Stomach smooth muscle (tissue), 2 donors: ENCODE results near the gene TENT5A.
"Not testable (repeated sequence)": the region's sequence is repeated elsewhere in the genome, so short reads cannot be mapped to it uniquely, and the experiment has no call there.

Experiments used
- H3K27ac ChIP-seq: one replicate; pipeline ENCODE4 v1.7.0; 2013; ENCODE audit warnings: mild to moderate bottlenecking, low read length, inconsistent platforms
- H3K27me3 ChIP-seq, 2 donors: one replicate each; pipeline ENCODE4 v1.7.0; 2013; ENCODE audit warnings: low read length in 2 of 2; ENCODE audit not compliant: insufficient read depth in 2 of 2, control insufficient read depth in 1 of 2
- H3K36me3 ChIP-seq, 2 donors: one replicate each; pipeline ENCODE4 v1.7.0; 2013; ENCODE audit warnings: low read length in 2 of 2; ENCODE audit not compliant: control insufficient read depth in 2 of 2, insufficient read depth in 2 of 2
- H3K4me1 ChIP-seq: one replicate; pipeline ENCODE4 v1.7.0; 2013; ENCODE audit warnings: low read length; ENCODE audit not compliant: control insufficient read depth, insufficient read depth
- H3K4me3 ChIP-seq, 2 donors: one replicate each; pipeline ENCODE4 v1.7.0; 2013; ENCODE audit warnings: low read length in 2 of 2
- H3K9ac ChIP-seq, 2 donors: one replicate each; pipeline ENCODE4 v1.7.0; 2013; ENCODE audit warnings: low read length in 2 of 2, mild to moderate bottlenecking in 1 of 2
- H3K9me3 ChIP-seq, 2 donors: one replicate each; pipeline ENCODE4 v1.7.0; 2013; ENCODE audit warnings: low read length in 2 of 2; ENCODE audit not compliant: control insufficient read depth in 2 of 2
- donor health status: healthy.
- donor health status: Pancreatic carcinoma.

Gene TENT5A

GRCh38 chr6:81788748-81789147 is 36.3 kb upstream of the TENT5A start:
- Histone ChIP-seq H3K36me3 (no peaks in the 10 kb centered on the region), H3K27me3 (no peaks in the 10 kb centered on the region), H3K27ac (no peak overlapping the region), H3K9ac (no peak overlapping the region), H3K4me3 (no peak overlapping the region), H3K9me3 (no peaks in the 10 kb centered on the region), H3K4me1 (no peaks in the 10 kb centered on the region)

GRCh38 chr6:81787313-81788068 is 35.0 kb upstream of the TENT5A start:
- no peak overlapping the region for H3K9ac ChIP-seq
- H3K27me3 ChIP-seq, result no peaks in the 10 kb centered on the region
- no peaks in the 10 kb centered on the region for H3K4me1 ChIP-seq
- no peaks in the 10 kb centered on the region for H3K9me3 ChIP-seq
- no peaks in the 10 kb centered on the region for H3K36me3 ChIP-seq
- no peak overlapping the region for H3K4me3 ChIP-seq
- H3K27ac ChIP-seq, result no peak overlapping the region

GRCh38 chr6:81786150-81786549 is 33.7 kb upstream of the TENT5A start:
- no peaks in the 10 kb centered on the region for H3K4me1 ChIP-seq
- H3K36me3 ChIP-seq, result no peaks in the 10 kb centered on the region
- no peak overlapping the region for H3K27ac ChIP-seq
- no peak overlapping the region for H3K9ac ChIP-seq
- no peaks in the 10 kb centered on the region for H3K9me3 ChIP-seq
- no peak overlapping the region for H3K4me3 ChIP-seq
- H3K27me3 ChIP-seq, result no peaks in the 10 kb centered on the region

GRCh38 chr6:81785377-81785776 is 32.9 kb upstream of the TENT5A start:
- no peak overlapping the region for H3K9ac ChIP-seq
- H3K36me3 ChIP-seq, result no peaks in the 10 kb centered on the region
- H3K4me3 ChIP-seq, result no peak overlapping the region
- H3K9me3 ChIP-seq, result no peaks in the 10 kb centered on the region
- no peaks in the 10 kb centered on the region for H3K27me3 ChIP-seq
- no peaks in the 10 kb centered on the region for H3K4me1 ChIP-seq
- H3K27ac ChIP-seq, result no peak overlapping the region

GRCh38 chr6:81783893-81784292 is 31.4 kb upstream of the TENT5A start:
- Histone ChIP-seq H3K4me3 (no peak overlapping the region), H3K9ac (no peak overlapping the region), H3K27ac (no peak overlapping the region), H3K27me3 (no peaks in the 10 kb centered on the region), H3K9me3 (no peaks in the 10 kb centered on the region), H3K4me1 (no peaks in the 10 kb centered on the region), H3K36me3 (no peaks in the 10 kb centered on the region)

- H3K36me3 ChIP-seq, result no peaks in the 10 kb centered on the region
- H3K4me1 ChIP-seq, result no peaks in the 10 kb centered on the region
- no peaks in the 10 kb centered on the region for H3K9me3 ChIP-seq
- no peaks in the 10 kb centered on the region for H3K27me3 ChIP-seq
- H3K27ac ChIP-seq, result no peak overlapping the region
- H3K4me3 ChIP-seq, result no peak overlapping the region
- no peak overlapping the region for H3K9ac ChIP-seq
Measured at GRCh38 chr6:81781624-81782023, 29.1 kb upstream of the TENT5A start.

- Histone ChIP-seq H3K9me3 (no peaks in the 10 kb centered on the region), H3K36me3 (no peaks in the 10 kb centered on the region), H3K27ac (no peak overlapping the region), H3K4me1 (no peaks in the 10 kb centered on the region), H3K27me3 (no peaks in the 10 kb centered on the region), H3K4me3 (no peak overlapping the region), H3K9ac (no peak overlapping the region)
Measured at GRCh38 chr6:81777586-81778268, 25.2 kb upstream of the TENT5A start.

GRCh38 chr6:81776219-81776618 is 23.7 kb upstream of the TENT5A start:
- not testable (repeated sequence) for H3K36me3 ChIP-seq, H3K27ac ChIP-seq, H3K4me3 ChIP-seq, H3K9me3 ChIP-seq, H3K9ac ChIP-seq, H3K4me1 ChIP-seq, H3K27me3 ChIP-seq

- no peaks in the 10 kb centered on the region for H3K9me3 ChIP-seq
- H3K36me3 ChIP-seq, result no peaks in the 10 kb centered on the region
- no peaks in the 10 kb centered on the region for H3K27me3 ChIP-seq
- H3K4me1 ChIP-seq, result no peaks in the 10 kb centered on the region
- no peak overlapping the region for H3K4me3 ChIP-seq
- no peak overlapping the region for H3K9ac ChIP-seq
- H3K27ac ChIP-seq, result no peak overlapping the region
Measured at GRCh38 chr6:81774542-81774941, 22.1 kb upstream of the TENT5A start.

- Histone ChIP-seq H3K9me3 (no peaks in the 10 kb centered on the region), H3K36me3 (no peaks in the 10 kb centered on the region), H3K4me3 (no peak overlapping the region), H3K27me3 (no peaks in the 10 kb centered on the region), H3K27ac (no peak overlapping the region), H3K9ac (no peak overlapping the region), H3K4me1 (no peaks in the 10 kb centered on the region)
Measured at GRCh38 chr6:81773887-81774286, 21.4 kb upstream of the TENT5A start.

GRCh38 chr6:81772741-81773140 is 20.3 kb upstream of the TENT5A start:
- no peak overlapping the region for H3K9ac ChIP-seq
- no peaks in the 10 kb centered on the region for H3K4me1 ChIP-seq
- no peaks in the 10 kb centered on the region for H3K9me3 ChIP-seq
- H3K4me3 ChIP-seq, result no peak overlapping the region
- H3K27ac ChIP-seq, result no peak overlapping the region
- H3K27me3 ChIP-seq, result no peaks in the 10 kb centered on the region
- H3K36me3 ChIP-seq, result no peaks in the 10 kb centered on the region
